ENCODE measurements around the gene ZBTB42. TPM values are rescaled to one million over a fixed set of nuclear protein-coding genes. Genes with fewer than 3 reads are reported as not detected.

The ZBTB42 gene
- total and polyA plus RNA-seq, 2 of the 4 experiments (the other 2 are of a cell fraction) = 1.3 to 2.3 TPM

DNA sequence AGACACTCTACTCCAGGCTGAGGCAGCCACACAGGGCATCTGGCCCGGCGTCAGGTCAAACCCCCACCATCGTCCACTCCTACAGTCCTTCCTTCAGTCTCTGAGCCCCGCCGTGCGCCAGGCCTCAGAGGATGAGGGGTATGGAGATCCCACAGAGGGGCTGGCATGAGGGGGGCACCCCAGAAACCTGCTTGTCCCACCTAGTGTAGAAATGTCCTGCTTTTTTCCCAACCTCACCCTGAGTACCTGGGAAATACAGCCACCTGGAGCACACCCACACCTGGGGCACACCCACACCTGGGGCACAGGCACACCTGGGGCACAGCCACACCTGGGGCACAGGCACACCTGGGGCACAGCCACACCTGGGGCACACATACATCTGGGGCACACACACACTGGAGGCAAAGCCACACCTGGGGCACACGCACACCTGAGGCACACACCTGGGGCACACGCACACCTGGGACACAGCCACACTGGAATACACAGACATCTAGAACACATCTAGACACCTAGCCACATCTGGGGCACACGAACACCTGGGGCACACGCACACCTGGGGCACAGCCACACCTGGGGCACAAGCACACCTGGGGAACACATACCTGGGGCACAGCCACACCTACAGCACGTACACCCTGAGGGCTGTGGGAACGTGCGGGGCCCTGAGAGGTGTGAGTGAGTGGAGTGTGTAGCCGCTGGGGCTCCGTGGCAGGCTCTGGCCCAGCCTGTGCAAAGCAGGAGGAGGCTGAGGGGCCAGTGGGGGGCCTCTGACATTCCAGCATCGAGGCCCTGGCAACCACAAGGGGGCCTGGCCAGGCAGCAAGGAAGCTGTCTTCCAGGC lies 23.7 kb upstream of the ZBTB42 start:
- WGBS, 2 experiments (ENCODE audit: extremely low coverage in 2 of 2, insufficient read length in 1 of 2) = 50% methylated on average over 2 of the region's 16 CpGs; no CpG with 5 or more reads in 1 of the 2 experiments
- Histone ChIP-seq H2AK5ac (ENCODE audit: low read depth, low read length) (no peak overlapping the region), H4K5ac (ENCODE audit: low read depth, low read length) (no peak overlapping the region), H4K8ac (ENCODE audit: low read depth in 2 of 2, low read length in 2 of 2) (no peak overlapping the region), H2BK15ac (ENCODE audit: low read depth, low read length) (no peak overlapping the region), H3K23ac (ENCODE audit: low read depth, low read length) (no peak overlapping the region), H4K20me1 (ENCODE audit: insufficient read depth, low read length) (peaks cover 50% of the 10 kb centered on the region), H3K79me1 (ENCODE audit: low read depth in 1 of 2, low read length in 2 of 2) (peaks cover 8 to 39% of the 10 kb centered on the region in 2 experiments), H3K56ac (ENCODE audit: extremely low read depth, insufficient read depth, low read length) (no peak overlapping the region), H3K18ac (ENCODE audit: low read depth, low read length) (no peak overlapping the region), H3K14ac (replicated peaks; ENCODE audit: low read depth, low read length) (no peak overlapping the region), H3K9me1 (ENCODE audit: insufficient read depth, low read length) (no peaks in the 10 kb centered on the region), H2BK5ac (ENCODE audit: low read depth, low read length, poor library complexity, severe bottlenecking) (no peak overlapping the region), H3K4ac (ENCODE audit: low read depth, low read length) (no peak overlapping the region), H3K4me2 (ENCODE audit: low read depth, low read length) (no peak overlapping the region), H3K9me3 (ENCODE audit: control insufficient read depth, insufficient read depth, low read length) (no peaks in the 10 kb centered on the region), H3K27me3 (ENCODE audit: control insufficient read depth, insufficient read depth, low read length) (no peaks in the 10 kb centered on the region), H3K4me1 (ENCODE audit: control insufficient read depth, insufficient read depth, low read length) (no peaks in the 10 kb centered on the region), H2BK20ac (ENCODE audit: low read depth, low read length) (no peak overlapping the region), H4K91ac (ENCODE audit: insufficient read depth, low read depth, low read length) (no peak overlapping the region), H2AFZ (replicated peaks; ENCODE audit: low read length, poor library complexity) (peak overlapping the region; percentile 23), H3K9ac (ENCODE audit: low read depth, low read length) (no peak overlapping the region), H3K27ac (ENCODE audit: insufficient read depth, low read length) (no peak overlapping the region), H3K36me3 (ENCODE audit: control insufficient read depth, insufficient read depth, low read length) (peaks cover 57% of the 10 kb centered on the region), H2AK9ac (replicated peaks; ENCODE audit: low read depth, low read length, poor library complexity) (peak overlapping the region; percentile 55), H3K4me3 (ENCODE audit: insufficient read depth, low read depth, low read length) (no peak overlapping the region), H2BK120ac (ENCODE audit: low read depth, low read length) (no peak overlapping the region)
- dilution Hi-C loops (cut with HindIII; ENCODE audit: low sequenced_read_pairs, unreplicated experiment) = no loop called here
- POLR2A ChIA-PET (ENCODE audit: unreplicated experiment) = no interaction called here
- CTCF ChIA-PET = no interaction called here
- intact Hi-C loops (cut with micrococcal nuclease) = no loop called here
- DNase-seq (no peak), ATAC-seq (ENCODE audit: low read depth) (no peak)
- TF ChIP-seq, protein P1, sequence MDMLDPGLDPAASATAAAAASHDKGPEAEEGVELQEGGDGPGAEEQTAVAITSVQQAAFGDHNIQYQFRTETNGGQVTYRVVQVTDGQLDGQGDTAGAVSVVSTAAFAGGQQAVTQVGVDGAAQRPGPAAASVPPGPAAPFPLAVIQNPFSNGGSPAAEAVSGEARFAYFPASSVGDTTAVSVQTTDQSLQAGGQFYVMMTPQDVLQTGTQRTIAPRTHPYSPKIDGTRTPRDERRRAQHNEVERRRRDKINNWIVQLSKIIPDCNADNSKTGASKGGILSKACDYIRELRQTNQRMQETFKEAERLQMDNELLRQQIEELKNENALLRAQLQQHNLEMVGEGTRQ (IDR thresholded peaks at IDR 0.05; ENCODE audit: low read depth, low read length) = no peak
- TF ChIP-seq CTCF (conservative IDR thresholded peaks at IDR 0.05; ENCODE audit: low read depth, low read length) = 0 out of 2 replicates have a peak, but pooled peaks have one; percentile 6
- BruUV-seq (replicated peaks) = no TSS peak
- in situ Hi-C loops (cut with MboI; ENCODE audit: low sequenced_read_pairs) = no loop called here
